Adrenal gland (tissue), 12 donors: ENCODE results near the gene PTPRN. TPM values are rescaled to one million over a fixed set of nuclear protein-coding genes. Genes with fewer than 3 reads are reported as not detected.

Experiments used
- DNase-seq, 7 donors: peaks; one replicate each; pipeline ENCODE4 v3.0.0-alpha.2; 2019 to 2020
- H3K27ac ChIP-seq, 5 donors: fragments of 200-600 bp; sonication (generic) in 4 of 5; 1 replicate in 3 of 5; 2 replicates in 2 of 5; pipeline versions ENCODE4 v1.5.1 to v1.8.0; 2016 to 2020; ENCODE audit warnings: mild to moderate bottlenecking in 1 of 5
- H3K27me3 ChIP-seq: fragments of 200-600 bp; 2 replicates; pipeline ENCODE4 v1.8.0; 2021
- H3K36me3 ChIP-seq, 2 donors: fragments of 200-600 bp; replicated peaks in 1 of 2; 1 replicate in 1 of 2; 2 replicates in 1 of 2; pipeline versions ENCODE4 v1.5.1 to v1.8.0; 2018 to 2022
- H3K4me1 ChIP-seq, 2 donors: fragments of 200-600 bp; replicated peaks in 1 of 2; 1 replicate in 1 of 2; 2 replicates in 1 of 2; pipeline versions ENCODE4 v1.5.1 to v1.8.0; 2018 to 2021
- H3K4me3 ChIP-seq, 4 donors: fragments of 200-600 bp; sonication (generic) in 3 of 4; one replicate each; pipeline ENCODE4 v1.5.1; 2016 to 2018
- H3K9me3 ChIP-seq, 3 donors: fragments of 200-600 bp; sonication (generic) in 1 of 3; replicated peaks in 1 of 3; 1 replicate in 2 of 3; 2 replicates in 1 of 3; pipeline versions ENCODE4 v1.5.1 to v1.8.0; 2016 to 2021
- POLR2A ChIP-seq, 2 donors: fragments of 450-650 bp; IDR thresholded peaks; one replicate each; pipeline ENCODE4 v1.6.1; 2017; ENCODE audit warnings: antibody characterized with exemption in 2 of 2, mild to moderate bottlenecking in 2 of 2, moderate library complexity in 1 of 2
- WGBS, 4 donors: extraction: QIAGEN DNeasy Blood & Tissue Kit in 2 of 4; methylation state at CpG; one replicate each; pipeline versions ENCODE4 v1.1.5 to v1.1.7; 2013 to 2017; 5-methylcytosine and 5-hydroxymethylcytosine counted together
- intact Hi-C, 2 donors: fragments of 100-400 bp; cut with DNase I; formaldehyde crosslinking; loops; one replicate each; pipeline versions ENCODE4 v1.14.1 to v1.15.0; 2022 to 2023
- polyA plus RNA-seq, 3 donors: library from polyadenylated mRNA; stranded (reverse); fragments of 200-250 nt in 2 of 3; fragments of 350-450 nt in 1 of 3; fragmentation: Illumina TruSeq in 1 of 3; extraction: RNeasy Lipid Tissue Mini Kit (QIAGEN cat#74804) in 1 of 3; gene quantifications; one replicate each; pipeline ENCODE4 v1.2.3, GENCODE V29; 2013 to 2014
- total RNA-seq, 9 donors: library from RNA; depleted of rRNA in 4 of 9; stranded (reverse); fragments of >200 nt in 4 of 9; fragments of 120-200 nt in 1 of 9; fragmentation: NEBNext Ultra II Directional in 1 of 9; extraction: Animal tissue kit (Norgen Biotek cat#: 25700) in 1 of 9; gene quantifications; one replicate each; pipeline versions ENCODE4 v1.1.0 to v1.2.4, GENCODE V29; 2013 to 2023
- TF ChIP-seq, protein P1 (sequence below), 6 experiments: fragments of 450-650 bp in 4 of 6; fragments of 200-600 bp in 2 of 6; sonication (generic) in 1 of 6; IDR thresholded peaks; 1 replicate in 5 of 6; 2 replicates in 1 of 6; pipeline versions ENCODE4 v1.5.1 to v1.8.0; 2016 to 2021; ENCODE audit warnings: antibody characterized with exemption in 6 of 6, mild to moderate bottlenecking in 2 of 6, moderate library complexity in 1 of 6
- donor health status: healthy with polysubstance abuse.
- donor health status: Bipolar disorder and iron deficiency.
- donor health status: DM: yes; HTN: yes; CAD: no.
- donor health status: DM: no; HTN: no; CAD: no.
- donor health status: DM: no; HTN: no; CAD: no.
- donor health status: DM: yes; HTN: yes; CAD: no.

The PTPRN gene
- total and polyA plus RNA-seq, 12 donors, result 0.39 to 106 (median 9.0) TPM; not detected in 1

DNA sequence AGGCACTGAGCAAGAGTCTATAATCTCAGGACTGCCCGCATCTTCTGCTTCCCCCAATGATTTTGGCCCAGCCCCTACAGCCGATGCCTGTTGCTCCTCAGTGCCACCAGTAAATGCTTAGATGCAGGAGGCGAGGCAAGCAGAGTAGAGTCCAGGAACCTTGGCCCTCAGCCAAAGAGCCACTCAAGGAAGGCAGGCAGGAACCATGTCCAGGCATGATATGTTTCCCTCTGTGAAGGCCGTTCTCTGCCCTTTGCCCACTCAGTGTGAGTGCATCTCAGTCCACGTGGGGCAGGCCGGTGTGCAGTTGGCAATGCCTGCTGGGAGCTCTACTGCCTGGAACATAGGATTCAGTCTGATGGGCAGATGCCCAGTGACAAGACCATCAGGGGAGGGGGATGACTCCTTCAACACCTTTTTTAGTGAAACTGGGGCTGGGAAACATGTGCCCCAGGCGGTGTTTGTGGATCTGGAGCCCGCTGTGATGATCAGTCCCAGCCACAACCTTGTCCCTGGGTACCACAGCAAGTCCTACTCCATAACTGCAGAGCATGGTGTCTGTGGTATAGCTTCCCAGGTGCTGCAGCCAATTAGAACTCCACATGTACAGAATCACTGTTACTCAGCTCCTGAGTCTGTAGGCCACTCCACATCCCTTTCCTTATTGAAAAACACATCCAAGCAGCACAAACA lies 39.7 kb downstream of the PTPRN start:
- WGBS, 4 donors, result 43 to 69% (median 49%) methylated on average over 4 to 8 of the region's 8 CpGs
- no peak overlapping the region for H3K4me3 ChIP-seq
- peak; percentile 63 to 89 (median 81) for DNase-seq
- H3K36me3 ChIP-seq, result no peaks in the 10 kb centered on the region
- H3K27ac ChIP-seq, result peak overlapping the region in 1 of 5 donors; percentile 1
- no peaks in the 10 kb centered on the region for H3K27me3 ChIP-seq
- TF ChIP-seq, protein P1, sequence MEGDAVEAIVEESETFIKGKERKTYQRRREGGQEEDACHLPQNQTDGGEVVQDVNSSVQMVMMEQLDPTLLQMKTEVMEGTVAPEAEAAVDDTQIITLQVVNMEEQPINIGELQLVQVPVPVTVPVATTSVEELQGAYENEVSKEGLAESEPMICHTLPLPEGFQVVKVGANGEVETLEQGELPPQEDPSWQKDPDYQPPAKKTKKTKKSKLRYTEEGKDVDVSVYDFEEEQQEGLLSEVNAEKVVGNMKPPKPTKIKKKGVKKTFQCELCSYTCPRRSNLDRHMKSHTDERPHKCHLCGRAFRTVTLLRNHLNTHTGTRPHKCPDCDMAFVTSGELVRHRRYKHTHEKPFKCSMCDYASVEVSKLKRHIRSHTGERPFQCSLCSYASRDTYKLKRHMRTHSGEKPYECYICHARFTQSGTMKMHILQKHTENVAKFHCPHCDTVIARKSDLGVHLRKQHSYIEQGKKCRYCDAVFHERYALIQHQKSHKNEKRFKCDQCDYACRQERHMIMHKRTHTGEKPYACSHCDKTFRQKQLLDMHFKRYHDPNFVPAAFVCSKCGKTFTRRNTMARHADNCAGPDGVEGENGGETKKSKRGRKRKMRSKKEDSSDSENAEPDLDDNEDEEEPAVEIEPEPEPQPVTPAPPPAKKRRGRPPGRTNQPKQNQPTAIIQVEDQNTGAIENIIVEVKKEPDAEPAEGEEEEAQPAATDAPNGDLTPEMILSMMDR (IDR thresholded peaks at IDR 0.05), result no peak
- no peak for TF ChIP-seq POLR2A (IDR thresholded peaks at IDR 0.05)
- peaks cover 0 to 14% of the 10 kb centered on the region in 2 donors for H3K4me1 ChIP-seq
- no peaks in the 10 kb centered on the region for H3K9me3 ChIP-seq
- intact Hi-C loops, result no loop called here

DNA sequence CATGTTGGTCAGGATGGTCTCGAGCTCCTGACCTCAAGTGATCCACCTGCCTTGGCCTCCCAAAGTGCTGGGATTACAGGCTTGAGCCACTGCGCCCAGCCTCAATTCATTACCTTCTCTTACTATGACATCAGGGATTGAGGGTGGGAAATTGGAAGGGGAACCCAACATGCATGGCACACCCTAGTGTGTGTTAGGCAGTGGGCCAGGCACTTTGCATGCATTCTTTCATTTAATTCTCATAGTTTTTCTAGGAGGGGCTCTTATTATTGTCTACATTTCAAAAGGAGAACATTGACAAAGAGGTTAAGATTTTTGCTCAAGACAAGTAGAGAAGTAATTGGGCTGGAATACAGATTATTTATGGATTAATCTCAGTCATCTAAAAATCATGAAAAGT lies 40.9 kb downstream of the PTPRN start:
- Histone ChIP-seq H3K27ac (no peak overlapping the region), H3K27me3 (no peaks in the 10 kb centered on the region), H3K4me1 (peaks cover 0 to 3% of the 10 kb centered on the region in 2 donors), H3K9me3 (no peaks in the 10 kb centered on the region), H3K36me3 (no peaks in the 10 kb centered on the region), H3K4me3 (no peak overlapping the region)
- TF ChIP-seq, protein P1 (IDR thresholded peaks at IDR 0.05), result no peak
- no peak for TF ChIP-seq POLR2A (IDR thresholded peaks at IDR 0.05)
- DNase-seq, result no peak
- intact Hi-C loops, result no loop called here
- 88 to 95% (median 91%) methylated on average over 2 of the region's 2 CpGs for WGBS, 4 donors

DNA sequence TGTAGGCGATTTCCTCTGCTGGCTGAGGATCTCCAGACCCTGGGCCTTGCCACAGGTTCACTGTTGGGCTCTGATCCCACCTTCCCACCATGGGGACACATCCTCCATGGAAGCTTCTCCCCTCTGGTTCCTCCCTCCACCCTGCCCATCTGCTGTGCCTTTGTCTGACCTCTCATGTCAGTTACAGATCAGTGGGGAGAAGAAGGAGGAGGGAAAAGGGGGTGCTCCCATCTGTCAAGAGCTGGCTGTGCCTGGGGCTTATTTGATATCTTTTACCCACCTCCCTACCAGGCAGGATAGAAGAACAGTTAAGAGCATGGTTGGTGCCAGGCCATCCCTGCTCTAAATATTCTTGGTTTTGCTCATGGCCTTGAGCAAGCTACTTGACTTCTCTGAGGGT lies 42.3 kb downstream of the PTPRN start:
- TF ChIP-seq, protein P1 (IDR thresholded peaks at IDR 0.05), result no peak
- no peak for TF ChIP-seq POLR2A (IDR thresholded peaks at IDR 0.05)
- DNase-seq, result no peak
- 83 to 100% (median 92%) methylated on average over 1 of the region's 1 CpG for WGBS, 4 donors
- H3K27me3 ChIP-seq, result no peaks in the 10 kb centered on the region
- H3K4me1 ChIP-seq, result no peaks in the 10 kb centered on the region
- no peaks in the 10 kb centered on the region for H3K9me3 ChIP-seq
- H3K36me3 ChIP-seq, result no peaks in the 10 kb centered on the region
- H3K4me3 ChIP-seq, result no peak overlapping the region
- intact Hi-C loops, result no loop called here
- H3K27ac ChIP-seq, result no peak overlapping the region

DNA sequence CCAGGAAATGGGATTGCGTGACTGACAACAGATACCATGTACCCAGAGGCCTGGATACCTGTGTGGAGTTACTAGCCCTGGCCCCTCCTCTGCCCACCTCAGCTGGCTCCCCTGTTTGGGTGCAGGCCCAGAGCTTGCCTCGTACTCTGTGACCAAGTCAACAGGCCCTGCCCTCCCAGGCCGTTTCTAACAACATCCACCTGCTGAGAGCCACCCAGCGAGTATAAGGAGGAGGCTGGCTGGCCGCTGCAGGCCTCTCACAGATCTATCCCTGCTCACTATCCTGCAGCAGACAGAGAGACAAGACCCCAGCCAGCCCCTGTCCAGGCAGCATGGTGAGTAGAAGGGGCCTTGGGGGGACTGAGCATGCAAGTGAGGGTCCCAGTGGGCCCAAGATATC lies 43.0 kb downstream of the PTPRN start:
- Histone ChIP-seq H3K36me3 (no peaks in the 10 kb centered on the region), H3K27ac (no peak overlapping the region), H3K4me3 (no peak overlapping the region), H3K27me3 (no peaks in the 10 kb centered on the region), H3K4me1 (no peaks in the 10 kb centered on the region), H3K9me3 (no peaks in the 10 kb centered on the region)
- no peak for DNase-seq
- WGBS, 4 donors, result 70 to 92% (median 85%) methylated on average over 4 to 5 of the region's 5 CpGs
- intact Hi-C loops, result no loop called here
- no peak for TF ChIP-seq POLR2A (IDR thresholded peaks at IDR 0.05)
- TF ChIP-seq, protein P1 (IDR thresholded peaks at IDR 0.05), result no peak
